NCI-H460 (cell line): ENCODE measurements around the gene N4BP2. TPM values are rescaled to one million over a fixed set of nuclear protein-coding genes. Genes with fewer than 3 reads are reported as not detected.

Source experiments
- DNase-seq: peaks from one replicate; pipeline ENCODE4 v3.0.0-alpha.2; 2016; ENCODE audit warnings: low read depth; ENCODE audit errors: extremely low read depth
- total RNA-seq: library from RNA; depleted of rRNA; stranded (reverse); fragments of >200 nt; shearing (Covaris generic); gene quantifications from 2 replicates; pipeline ENCODE4 v1.2.3, GENCODE V29; 2014

Gene N4BP2
- total RNA-seq, 1 experiment from 2014 or later, result 12.1 TPM

GRCh38 chr4:40149960-40150385 is 93.3 kb downstream of the N4BP2 start:
- DNase-seq, result peak; percentile 70

- no peak for DNase-seq
These were observed 94.3 kb downstream of the N4BP2 start for GRCh38 chr4:40150932-40151331.

GRCh38 chr4:40152637-40153036 is 96.0 kb downstream of the N4BP2 start:
- no peak for DNase-seq

DNA sequence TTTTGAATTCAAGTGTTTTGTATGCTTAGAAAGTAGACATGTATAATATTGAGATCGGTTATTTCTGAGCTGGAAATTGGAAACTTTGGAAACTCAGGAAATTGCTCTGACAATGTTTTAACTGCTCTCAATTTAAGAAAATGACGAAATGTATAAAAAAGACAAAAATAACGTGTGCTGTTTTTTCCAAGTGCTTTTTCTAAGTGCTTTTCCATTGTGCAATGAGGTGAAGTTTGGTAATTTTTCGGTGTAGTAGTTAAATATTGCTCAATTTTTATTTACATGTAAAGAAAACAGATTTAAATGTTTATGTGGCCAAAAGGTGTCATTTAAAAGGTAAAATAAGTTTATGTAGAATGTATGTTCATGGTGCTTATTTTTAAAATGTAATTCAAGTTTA is 100.8 kb downstream of the N4BP2 start:
- no peak for DNase-seq

- DNase-seq, result no peak
These were observed 103.6 kb downstream of the N4BP2 start for GRCh38 chr4:40160258-40160657.

DNA sequence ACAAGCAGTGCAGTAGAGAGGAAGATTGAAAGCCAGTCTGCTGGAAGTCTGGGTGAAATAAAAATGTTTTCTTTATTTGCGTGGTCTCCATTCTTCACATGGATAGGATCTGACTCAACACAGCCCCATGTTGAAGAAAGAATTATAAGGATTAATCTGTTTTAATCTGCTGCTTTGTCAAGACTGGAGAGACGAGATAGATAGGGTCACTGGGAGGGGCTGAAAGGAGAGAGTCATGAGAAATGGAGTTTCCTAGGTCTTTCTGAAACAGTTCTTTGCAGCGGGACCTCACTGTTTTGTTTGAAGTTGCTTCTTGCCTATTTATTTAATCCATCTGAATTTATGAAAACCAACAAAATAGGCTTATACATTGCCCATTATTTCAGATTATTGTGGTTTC is 107.8 kb downstream of the N4BP2 start:
- DNase-seq, result no peak

- DNase-seq, result no peak
These were observed 109.3 kb downstream of the N4BP2 start for GRCh38 chr4:40165916-40166315.

- DNase-seq, result no peak
These were observed 111.4 kb downstream of the N4BP2 start for GRCh38 chr4:40168070-40168469.

GRCh38 chr4:40170588-40170987 is 113.9 kb downstream of the N4BP2 start:
- no peak for DNase-seq

GRCh38 chr4:40173470-40173875 is 116.8 kb downstream of the N4BP2 start:
- no peak for DNase-seq

GRCh38 chr4:40176602-40177001 is 120.0 kb downstream of the N4BP2 start:
- DNase-seq, result no peak

DNA sequence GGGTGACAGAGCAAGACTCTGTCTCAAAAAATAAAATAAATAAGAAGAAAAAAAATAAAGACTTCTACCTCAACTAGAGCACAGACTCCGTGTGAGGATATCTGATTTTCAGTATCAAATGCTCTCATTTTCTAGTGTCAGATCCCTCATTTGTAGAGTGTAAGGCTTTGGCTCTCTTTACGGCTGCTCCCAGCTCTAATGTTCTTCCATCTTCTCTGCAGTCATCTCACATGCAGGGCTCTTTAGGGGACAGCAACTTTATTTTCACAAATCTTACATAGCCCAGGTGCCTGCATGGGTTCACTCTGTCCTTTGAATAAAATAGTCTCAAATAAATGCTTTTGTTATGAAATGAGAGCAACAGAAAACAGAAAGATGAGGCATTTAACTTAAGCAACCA is 120.9 kb downstream of the N4BP2 start:
- no peak for DNase-seq

DNA sequence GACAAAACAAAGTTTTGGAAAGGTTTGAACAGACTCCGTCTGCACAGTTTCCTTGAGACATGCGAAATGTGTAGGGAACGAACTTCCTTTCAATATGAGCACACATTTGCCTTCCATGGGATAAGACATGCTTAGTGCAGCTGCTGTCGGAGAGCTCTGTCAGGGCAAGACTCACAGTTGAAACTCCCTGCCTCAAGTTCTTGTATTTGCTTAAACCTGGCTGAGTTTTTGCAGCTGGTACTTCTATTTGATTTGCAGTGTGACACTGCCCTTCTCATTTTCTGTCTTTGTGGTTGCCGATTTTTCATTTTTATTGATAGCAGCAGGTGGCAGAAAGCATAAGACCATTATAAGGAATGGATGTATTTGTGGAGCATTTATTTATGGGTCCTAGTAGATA is 122.0 kb downstream of the N4BP2 start:
- DNase-seq, result no peak

DNA sequence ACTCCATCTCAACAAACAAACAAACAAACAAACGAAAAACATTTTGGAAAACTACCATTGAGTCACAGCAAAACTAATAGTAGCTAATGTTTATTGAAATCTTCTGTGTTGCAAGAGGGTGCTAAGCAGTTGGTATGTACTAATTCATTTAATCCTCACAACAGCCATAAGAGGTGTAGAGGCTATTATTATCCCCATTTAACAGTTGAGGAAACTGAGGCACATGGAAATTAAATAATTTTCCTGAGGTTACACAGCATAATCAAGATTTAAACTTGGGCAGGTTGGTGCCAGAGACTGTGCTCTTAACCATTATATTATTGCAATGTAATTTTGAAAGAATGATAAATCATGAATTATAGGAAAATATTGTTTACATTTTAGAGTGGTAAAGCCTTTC is 122.7 kb downstream of the N4BP2 start:
- DNase-seq, result no peak

DNA sequence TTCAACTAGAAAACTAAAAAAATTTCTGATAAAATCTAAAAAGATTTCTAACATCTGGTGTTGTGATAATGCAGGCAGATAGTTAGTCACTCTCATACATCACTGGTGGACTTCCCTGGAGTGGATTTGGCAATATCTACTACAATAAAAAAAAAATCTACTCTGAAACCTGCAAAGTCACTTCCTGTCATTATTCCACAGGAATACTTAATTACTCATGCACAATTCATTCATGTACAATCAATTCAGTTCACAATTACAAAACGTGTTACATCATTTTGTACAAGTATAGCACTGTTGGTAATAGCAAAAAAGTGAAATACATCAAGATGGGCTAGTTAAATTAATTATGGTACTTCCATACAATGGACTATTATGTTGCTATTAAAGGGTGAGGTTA is 123.7 kb downstream of the N4BP2 start:
- DNase-seq, result peak; percentile 26

GRCh38 chr4:40182001-40182400 is 125.4 kb downstream of the N4BP2 start:
- no peak for DNase-seq

GRCh38 chr4:40182954-40183353 is 126.3 kb downstream of the N4BP2 start:
- DNase-seq, result no peak

- no peak for DNase-seq
These were observed 127.2 kb downstream of the N4BP2 start for GRCh38 chr4:40183615-40184411.

- DNase-seq, result no peak
These were observed 129.4 kb downstream of the N4BP2 start for GRCh38 chr4:40185830-40186664.

GRCh38 chr4:40186665-40187014 is 130.0 kb downstream of the N4BP2 start:
- DNase-seq, result no peak

GRCh38 chr4:40187386-40187906 is 130.8 kb downstream of the N4BP2 start:
- DNase-seq, result no peak

- peak; percentile 53 for DNase-seq
These were observed 133.4 kb downstream of the N4BP2 start for GRCh38 chr4:40190019-40190418.
